GM21390 (cell line): ENCODE results near the gene AKR1C8.
"Not testable (repeated sequence)": the region's sequence is repeated elsewhere in the genome, so short reads cannot be mapped to it uniquely, and the experiment has no call there.

Source experiments
- ATAC-seq: cut with Tn5 transposase; IDR thresholded peaks from one replicate; pipeline ENCODE4 v1.9.1; 2021; ENCODE audit not compliant: unreplicated experiment

The AKR1C8 gene

GRCh38 chr10:5109861-5110260 lies 75.1 kb downstream of the AKR1C8 start:
- ATAC-seq = not testable (repeated sequence)

- no peak for ATAC-seq
Observed at GRCh38 chr10:5108658-5109416, 76.1 kb downstream of the AKR1C8 start.

- no peak for ATAC-seq
Observed at GRCh38 chr10:5107860-5108526, 77.0 kb downstream of the AKR1C8 start.

GRCh38 chr10:5106553-5106952 lies 78.4 kb downstream of the AKR1C8 start:
- ATAC-seq = no peak

- ATAC-seq = no peak
Observed at GRCh38 chr10:5105626-5106025, 79.3 kb downstream of the AKR1C8 start.
